Panc1 (cell line): Measurements from ENCODE around the gene RIOX2. TPM values are rescaled to one million over a fixed set of nuclear protein-coding genes. Genes with fewer than 3 reads are reported as not detected.

Experiments
- ATAC-seq: fragments of 200-7000 bp; cut with Tn5 transposase; 2 replicates; pipeline ENCODE4 v1.9.1; 2020; ENCODE audit warnings: mild to moderate bottlenecking, moderate library complexity
- BruUV-seq: library from RNA; stranded (reverse); fragments of 400-500 nt; replicated peaks from 2 replicates; lab custom pipeline; 2021; lab: Mats Ljungman, UMichigan
- CTCF ChIA-PET: fragments of 300-600 bp; sonication (Branson Sonifier 250); formaldehyde crosslinking; loops from one replicate; lab custom pipeline; 2022; ENCODE audit warnings: antibody characterized with exemption; lab: Charles Lee
- POLR2A ChIA-PET: fragments of 300-600 bp; sonication (Branson Sonifier 250); formaldehyde crosslinking; loops from one replicate; lab custom pipeline; 2022; ENCODE audit warnings: antibody characterized with exemption; lab: Charles Lee
- DNase-seq: peaks from one replicate; pipeline ENCODE4 v3.0.0-alpha.2; 2010; ENCODE audit warnings: low read depth, low spot score
- H3K27ac ChIP-seq: 2 replicates; pipeline ENCODE4 v1.5.1; 2011; ENCODE audit warnings: mild to moderate bottlenecking, low read length, inconsistent platforms
- H3K27me3 ChIP-seq: fragments of 200-500 bp; sonication (Bioruptor generic); 2 replicates; pipeline ENCODE4 v1.6.0; 2014; ENCODE audit warnings: low read length, inconsistent platforms; ENCODE audit not compliant: control insufficient read depth, insufficient read depth
- H3K36me3 ChIP-seq: fragments of 200-500 bp; sonication (Bioruptor generic); 2 replicates; pipeline ENCODE4 v1.5.1; 2014; ENCODE audit warnings: inconsistent platforms, mild to moderate bottlenecking, low read length, moderate library complexity; ENCODE audit not compliant: control insufficient read depth, insufficient read depth
- H3K4me1 ChIP-seq: 2 replicates; pipeline ENCODE4 v1.5.1; 2011; ENCODE audit warnings: inconsistent platforms, mild to moderate bottlenecking, low read length, moderate library complexity; ENCODE audit not compliant: control insufficient read depth, insufficient read depth
- H3K4me3 ChIP-seq, 2 experiments: 2 replicates each; pipeline ENCODE4 v1.5.1; 2011 to 2012; ENCODE audit warnings: low read depth in 2 of 2, low read length in 2 of 2, mild to moderate bottlenecking in 2 of 2, inconsistent platforms in 1 of 2, moderate library complexity in 1 of 2
- H3K9me3 ChIP-seq: fragments of 200-500 bp; sonication (Bioruptor generic); 2 replicates; pipeline ENCODE4 v1.5.1; 2014; ENCODE audit warnings: low read depth, mild to moderate bottlenecking, inconsistent platforms, low read length, moderate library complexity; ENCODE audit not compliant: control insufficient read depth, insufficient read depth
- POLR2AphosphoS5 ChIP-seq: IDR thresholded peaks from 2 replicates; pipeline ENCODE4 v1.6.1; 2012; ENCODE audit warnings: mild to moderate bottlenecking, low read depth, low read length, moderate library complexity
- SIN3A ChIP-seq: IDR thresholded peaks from 2 replicates; pipeline ENCODE4 v1.6.1; 2012; ENCODE audit warnings: low read depth, mild to moderate bottlenecking, low read length, moderate library complexity, borderline replicate concordance; ENCODE audit not compliant: insufficient read depth
- TCF7L2 ChIP-seq: IDR thresholded peaks from 2 replicates; pipeline ENCODE4 v1.6.1; 2011; ENCODE audit warnings: mild to moderate bottlenecking, low read depth, low read length, inconsistent platforms
- in situ Hi-C: cut with HindIII; loops from 2 replicates; pipeline ENCODE4 v1.10.0; 2016; ENCODE audit warnings: low sequenced_read_pairs, low pct_unique_long_range_greater_than_20kb
- intact Hi-C: fragments of 100-400 bp; cut with micrococcal nuclease; formaldehyde crosslinking; loops from one replicate; pipeline ENCODE4 v1.10.0; 2022; ENCODE audit not compliant: unreplicated experiment
- total RNA-seq: library from RNA; stranded (reverse); gene quantifications from one replicate; pipeline ENCODE4 v1.2.1, GENCODE V29; 2021; ENCODE audit not compliant: unreplicated experiment
- TF ChIP-seq, protein P1 (sequence below): fragments of 450-650 bp; IDR thresholded peaks from 2 replicates; pipeline ENCODE4 v1.5.1; 2017; ENCODE audit warnings: mild to moderate bottlenecking
- TF ChIP-seq, protein P2 (sequence below), 2 experiments: IDR thresholded peaks; 2 replicates each; pipeline ENCODE4 v1.6.1; 2011 to 2012; ENCODE audit warnings: low read depth in 2 of 2, control low read depth in 1 of 2, low read length in 1 of 2, mild to moderate bottlenecking in 1 of 2, moderate library complexity in 1 of 2; ENCODE audit not compliant: insufficient read depth in 1 of 2

Gene RIOX2
- total RNA-seq, 1 experiment from 2014 or later: 44.1 TPM

DNA sequence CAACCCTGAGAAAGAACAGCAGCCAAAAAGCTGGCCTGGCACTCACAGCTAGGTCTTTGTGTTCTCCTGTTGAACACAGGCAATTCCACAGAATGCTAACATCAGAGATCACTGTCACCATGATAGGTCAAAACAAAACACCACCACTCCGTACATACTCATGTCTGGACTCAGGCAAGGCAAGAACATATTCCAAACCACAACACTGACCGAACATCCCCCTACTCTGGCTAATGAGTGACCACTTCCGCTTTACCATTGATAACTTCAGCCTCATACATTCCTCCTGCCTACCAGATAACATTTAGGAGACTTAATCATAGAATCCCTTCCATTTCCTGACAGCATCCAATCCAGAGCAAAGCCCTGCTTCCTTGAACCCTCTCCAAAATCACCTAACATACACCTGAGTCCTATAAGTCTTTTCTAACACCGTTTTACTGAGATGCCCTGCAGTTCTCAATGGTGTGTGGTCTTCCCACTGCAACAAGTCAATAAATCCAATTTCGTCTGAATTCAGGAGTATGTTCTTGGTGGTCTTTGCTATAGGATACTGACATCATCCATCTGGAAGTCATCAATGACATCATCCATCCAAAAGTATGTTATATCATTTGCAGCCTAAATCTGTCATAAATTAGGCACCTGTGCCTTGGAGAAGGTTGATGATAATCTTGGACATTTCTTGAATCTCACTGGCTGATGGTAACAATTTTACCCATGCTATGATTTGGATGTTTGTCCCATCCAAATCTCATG lies 23.7 kb downstream of the RIOX2 start:
- POLR2A ChIA-PET: no interaction called here

DNA sequence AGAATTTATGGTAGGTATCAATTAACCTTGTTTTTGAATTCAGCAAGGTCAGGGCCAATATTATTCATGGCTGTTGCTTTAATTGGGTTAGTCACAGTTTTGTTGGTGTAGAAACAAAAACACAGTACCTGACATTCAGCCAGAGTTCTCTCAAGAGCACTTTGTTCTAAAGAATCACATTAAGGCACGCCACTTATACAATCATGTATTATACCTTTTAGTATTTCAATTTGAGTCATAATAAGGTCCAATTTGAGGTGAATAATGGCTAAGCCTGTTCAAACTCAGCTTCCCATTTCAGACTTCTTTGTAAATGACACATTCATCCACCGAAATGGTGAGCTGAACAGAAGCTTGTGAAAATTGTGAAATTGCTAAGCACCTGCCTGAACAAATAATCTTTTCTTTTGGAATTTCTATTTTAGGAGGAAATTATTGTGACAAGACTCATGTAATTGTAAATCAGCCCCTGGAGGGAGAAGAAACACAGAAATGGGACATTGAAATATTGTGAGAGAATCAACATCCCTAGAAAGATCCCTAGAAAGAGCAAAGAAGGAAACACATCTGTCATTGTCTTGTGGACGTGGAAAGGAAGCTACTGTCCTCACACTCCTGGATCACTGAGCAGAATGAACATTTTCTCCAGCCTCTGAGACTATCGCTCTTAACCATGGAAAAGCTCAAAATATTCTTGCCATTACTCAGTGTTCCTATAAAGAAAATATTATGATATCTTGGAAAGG lies 29.3 kb downstream of the RIOX2 start:
- H3K9me3 ChIP-seq: no peaks in the 10 kb centered on the region
- ATAC-seq: no peak
- ChIA-PET CTCF (no interaction called here), POLR2A (no interaction called here)
- H3K4me1 ChIP-seq: no peaks in the 10 kb centered on the region
- H3K36me3 ChIP-seq: peaks cover 37% of the 10 kb centered on the region
- H3K4me3 ChIP-seq: no peak overlapping the region
- in situ Hi-C loops: no loop called here
- TF ChIP-seq, protein P1, sequence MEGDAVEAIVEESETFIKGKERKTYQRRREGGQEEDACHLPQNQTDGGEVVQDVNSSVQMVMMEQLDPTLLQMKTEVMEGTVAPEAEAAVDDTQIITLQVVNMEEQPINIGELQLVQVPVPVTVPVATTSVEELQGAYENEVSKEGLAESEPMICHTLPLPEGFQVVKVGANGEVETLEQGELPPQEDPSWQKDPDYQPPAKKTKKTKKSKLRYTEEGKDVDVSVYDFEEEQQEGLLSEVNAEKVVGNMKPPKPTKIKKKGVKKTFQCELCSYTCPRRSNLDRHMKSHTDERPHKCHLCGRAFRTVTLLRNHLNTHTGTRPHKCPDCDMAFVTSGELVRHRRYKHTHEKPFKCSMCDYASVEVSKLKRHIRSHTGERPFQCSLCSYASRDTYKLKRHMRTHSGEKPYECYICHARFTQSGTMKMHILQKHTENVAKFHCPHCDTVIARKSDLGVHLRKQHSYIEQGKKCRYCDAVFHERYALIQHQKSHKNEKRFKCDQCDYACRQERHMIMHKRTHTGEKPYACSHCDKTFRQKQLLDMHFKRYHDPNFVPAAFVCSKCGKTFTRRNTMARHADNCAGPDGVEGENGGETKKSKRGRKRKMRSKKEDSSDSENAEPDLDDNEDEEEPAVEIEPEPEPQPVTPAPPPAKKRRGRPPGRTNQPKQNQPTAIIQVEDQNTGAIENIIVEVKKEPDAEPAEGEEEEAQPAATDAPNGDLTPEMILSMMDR: no peak
- TF ChIP-seq SIN3A (no peak), TCF7L2 (no peak), POLR2AphosphoS5 (no peak)
- TF ChIP-seq, protein P2, sequence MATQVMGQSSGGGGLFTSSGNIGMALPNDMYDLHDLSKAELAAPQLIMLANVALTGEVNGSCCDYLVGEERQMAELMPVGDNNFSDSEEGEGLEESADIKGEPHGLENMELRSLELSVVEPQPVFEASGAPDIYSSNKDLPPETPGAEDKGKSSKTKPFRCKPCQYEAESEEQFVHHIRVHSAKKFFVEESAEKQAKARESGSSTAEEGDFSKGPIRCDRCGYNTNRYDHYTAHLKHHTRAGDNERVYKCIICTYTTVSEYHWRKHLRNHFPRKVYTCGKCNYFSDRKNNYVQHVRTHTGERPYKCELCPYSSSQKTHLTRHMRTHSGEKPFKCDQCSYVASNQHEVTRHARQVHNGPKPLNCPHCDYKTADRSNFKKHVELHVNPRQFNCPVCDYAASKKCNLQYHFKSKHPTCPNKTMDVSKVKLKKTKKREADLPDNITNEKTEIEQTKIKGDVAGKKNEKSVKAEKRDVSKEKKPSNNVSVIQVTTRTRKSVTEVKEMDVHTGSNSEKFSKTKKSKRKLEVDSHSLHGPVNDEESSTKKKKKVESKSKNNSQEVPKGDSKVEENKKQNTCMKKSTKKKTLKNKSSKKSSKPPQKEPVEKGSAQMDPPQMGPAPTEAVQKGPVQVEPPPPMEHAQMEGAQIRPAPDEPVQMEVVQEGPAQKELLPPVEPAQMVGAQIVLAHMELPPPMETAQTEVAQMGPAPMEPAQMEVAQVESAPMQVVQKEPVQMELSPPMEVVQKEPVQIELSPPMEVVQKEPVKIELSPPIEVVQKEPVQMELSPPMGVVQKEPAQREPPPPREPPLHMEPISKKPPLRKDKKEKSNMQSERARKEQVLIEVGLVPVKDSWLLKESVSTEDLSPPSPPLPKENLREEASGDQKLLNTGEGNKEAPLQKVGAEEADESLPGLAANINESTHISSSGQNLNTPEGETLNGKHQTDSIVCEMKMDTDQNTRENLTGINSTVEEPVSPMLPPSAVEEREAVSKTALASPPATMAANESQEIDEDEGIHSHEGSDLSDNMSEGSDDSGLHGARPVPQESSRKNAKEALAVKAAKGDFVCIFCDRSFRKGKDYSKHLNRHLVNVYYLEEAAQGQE (IDR thresholded peaks at IDR 0.05; ENCODE audit: insufficient read depth in 1 of 2, low read depth in 2 of 2, low read length in 1 of 2): no peak
- H3K27me3 ChIP-seq: no peaks in the 10 kb centered on the region
- DNase-seq: no peak
- H3K27ac ChIP-seq: no peak overlapping the region
- intact Hi-C loops: loop anchor here (10.0 kb wide), 1 partner anchor 148 kb away; no protein-coding TSS in a partner anchor
- no TSS peak for BruUV-seq

More for the DNA sequence above, 23.7 kb downstream of the RIOX2 start:
- in situ Hi-C loops (no loop called here), intact Hi-C loops (loop anchor here (10.0 kb wide), 1 partner anchor 154 kb away; no protein-coding TSS in a partner anchor)
- Histone ChIP-seq H3K4me1 (no peaks in the 10 kb centered on the region), H3K4me3 (no peak overlapping the region), H3K9me3 (no peaks in the 10 kb centered on the region), H3K36me3 (peaks cover 31% of the 10 kb centered on the region), H3K27me3 (no peaks in the 10 kb centered on the region), H3K27ac (no peak overlapping the region)
- CTCF ChIA-PET: no interaction called here
- TF ChIP-seq, protein P2 (IDR thresholded peaks at IDR 0.05; ENCODE audit: insufficient read depth in 1 of 2, low read depth in 2 of 2, low read length in 1 of 2): no peak
- no peak for TF ChIP-seq SIN3A
- TF ChIP-seq, protein P1: no peak
- no peak for TF ChIP-seq TCF7L2
- TF ChIP-seq POLR2AphosphoS5: no peak
- no TSS peak for BruUV-seq
- ATAC-seq (no peak), DNase-seq (no peak)
